H1 (cell line): ENCODE results near the gene ARFGEF3. TPM values are rescaled to one million over a fixed set of nuclear protein-coding genes. Genes with fewer than 3 reads are reported as not detected.

ENCODE experiments used
- JUN ChIP-seq: IDR thresholded peaks from 2 replicates; pipeline ENCODE4 v1.6.1; 2011; ENCODE audit warnings: low read depth, mild to moderate bottlenecking, improper control_type of control experiment, low read length
- polyA plus RNA-seq, 7 experiments: library from polyadenylated mRNA; depleted of rRNA in 3 of 7; stranded (reverse) in 5 of 7; unstranded in 2 of 7; fragments of >200 nt in 5 of 7; fragments of 200-250 nt in 2 of 7; gene quantifications; 1 replicate in 5 of 7; 2 replicates in 1 of 7; 4 replicates in 1 of 7; pipeline versions ENCODE4 v1.2.1 to v1.2.3, GENCODE V29; 2011 to 2013; ENCODE audit warnings: missing spikeins in 2 of 7, mixed read lengths in 2 of 7
- total RNA-seq: library from RNA; stranded (reverse); fragmentation: NEBNext Ultra II Directional; extraction: Animal tissue kit (Norgen Biotek cat#: 25700); gene quantifications from 2 replicates; pipeline ENCODE4 v1.2.1, GENCODE V29; 2021
- TF ChIP-seq, protein P1 (sequence below), 3 experiments: IDR thresholded peaks; 1 replicate in 2 of 3; 2 replicates in 1 of 3; pipeline versions ENCODE4 v1.5.1 to v1.6.1; 2011; ENCODE audit warnings: low read length in 3 of 3, mild to moderate bottlenecking in 3 of 3, inconsistent platforms in 2 of 3, low read depth in 1 of 3, moderate library complexity in 1 of 3; ENCODE audit not compliant: insufficient read depth in 1 of 3; ENCODE audit errors: control extremely low read depth in 1 of 3

Gene ARFGEF3
- total and polyA plus RNA-seq, 2 of the 8 experiments (the other 6 are each of a cell fraction or from before 2014, with no cell fraction given) = 5.8 to 23.2 TPM

DNA sequence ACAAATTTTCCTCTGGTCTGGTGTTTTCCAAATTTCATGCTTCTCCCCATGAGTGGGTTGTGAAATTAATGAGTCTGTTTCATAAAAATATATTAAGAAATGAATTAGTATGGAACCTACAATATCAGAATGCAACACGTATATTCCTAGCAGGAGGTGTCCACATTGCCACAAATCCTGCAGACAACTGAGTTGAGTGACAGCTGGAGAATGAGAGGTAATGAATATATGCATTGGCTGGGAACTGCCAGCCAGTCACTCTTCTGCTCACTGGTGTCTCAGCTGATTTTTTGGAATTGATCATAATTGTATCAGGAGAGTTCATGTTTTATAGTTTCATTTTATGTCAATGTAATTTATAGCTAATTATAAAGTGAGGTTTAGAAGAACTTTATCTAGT lies 6.3 kb upstream of the ARFGEF3 start (continued):
- TF ChIP-seq JUN = no peak
- TF ChIP-seq, protein P1, sequence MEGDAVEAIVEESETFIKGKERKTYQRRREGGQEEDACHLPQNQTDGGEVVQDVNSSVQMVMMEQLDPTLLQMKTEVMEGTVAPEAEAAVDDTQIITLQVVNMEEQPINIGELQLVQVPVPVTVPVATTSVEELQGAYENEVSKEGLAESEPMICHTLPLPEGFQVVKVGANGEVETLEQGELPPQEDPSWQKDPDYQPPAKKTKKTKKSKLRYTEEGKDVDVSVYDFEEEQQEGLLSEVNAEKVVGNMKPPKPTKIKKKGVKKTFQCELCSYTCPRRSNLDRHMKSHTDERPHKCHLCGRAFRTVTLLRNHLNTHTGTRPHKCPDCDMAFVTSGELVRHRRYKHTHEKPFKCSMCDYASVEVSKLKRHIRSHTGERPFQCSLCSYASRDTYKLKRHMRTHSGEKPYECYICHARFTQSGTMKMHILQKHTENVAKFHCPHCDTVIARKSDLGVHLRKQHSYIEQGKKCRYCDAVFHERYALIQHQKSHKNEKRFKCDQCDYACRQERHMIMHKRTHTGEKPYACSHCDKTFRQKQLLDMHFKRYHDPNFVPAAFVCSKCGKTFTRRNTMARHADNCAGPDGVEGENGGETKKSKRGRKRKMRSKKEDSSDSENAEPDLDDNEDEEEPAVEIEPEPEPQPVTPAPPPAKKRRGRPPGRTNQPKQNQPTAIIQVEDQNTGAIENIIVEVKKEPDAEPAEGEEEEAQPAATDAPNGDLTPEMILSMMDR (IDR thresholded peaks at IDR 0.05; ENCODE audit: control extremely low read depth in 1 of 3, insufficient read depth in 1 of 3, low read depth in 1 of 3, low read length in 3 of 3) = no peak
